NCI-H2029 treated with DMSO at 0.1 percent for 48 hours (cell line): ENCODE results near the gene TSPY1.
"Not testable (repeated sequence)": the region's sequence is repeated elsewhere in the genome, so short reads cannot be mapped to it uniquely, and the experiment has no call there.

Experiments
- DNase-seq: peaks from one replicate; lab custom pipeline; 2025; lab: John Stamatoyannopoulos, UW

TSPY1 gene, protein sequence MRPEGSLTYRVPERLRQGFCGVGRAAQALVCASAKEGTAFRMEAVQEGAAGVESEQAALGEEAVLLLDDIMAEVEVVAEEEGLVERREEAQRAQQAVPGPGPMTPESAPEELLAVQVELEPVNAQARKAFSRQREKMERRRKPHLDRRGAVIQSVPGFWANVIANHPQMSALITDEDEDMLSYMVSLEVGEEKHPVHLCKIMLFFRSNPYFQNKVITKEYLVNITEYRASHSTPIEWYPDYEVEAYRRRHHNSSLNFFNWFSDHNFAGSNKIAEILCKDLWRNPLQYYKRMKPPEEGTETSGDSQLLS

DNA sequence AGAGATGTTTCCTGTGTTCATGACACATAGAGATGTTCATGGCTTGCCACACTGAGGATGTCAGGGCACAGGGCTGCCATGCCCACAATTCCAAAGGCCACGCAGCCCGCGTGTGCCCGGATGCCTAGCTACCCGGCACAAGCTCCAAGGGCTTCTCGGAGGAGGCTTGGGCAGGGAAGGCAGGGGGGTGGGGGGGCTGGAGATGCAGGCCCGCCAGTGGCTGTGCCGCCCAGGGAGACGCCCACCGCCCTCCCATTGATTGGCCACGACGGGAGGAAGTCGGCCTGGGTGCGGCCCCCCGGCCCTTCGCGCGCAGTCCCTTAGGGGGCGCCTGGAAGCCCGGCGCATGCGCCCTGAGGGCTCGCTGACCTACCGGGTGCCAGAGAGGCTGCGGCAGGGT is at the start of gene TSPY1:
Gene TSPY1 (plus strand): TSS at position 301 of the 400 bp plus-strand sequence. CDS start 46 bp downstream, at position 347.
- not testable (repeated sequence) for DNase-seq

- DNase-seq: not testable (repeated sequence)
Measured at GRCh38 chrY:9486967-9487366, 20.2 kb downstream of the TSPY1 start, which contains the start of gene TSPY9. Gene TSPY9 (plus strand): TSS chrY:9487267. CDS start chrY:9487313, 46 bp downstream.

- DNase-seq: not testable (repeated sequence)
Measured at GRCh38 chrY:9504396-9504795, 37.6 kb downstream of the TSPY1 start.

DNA sequence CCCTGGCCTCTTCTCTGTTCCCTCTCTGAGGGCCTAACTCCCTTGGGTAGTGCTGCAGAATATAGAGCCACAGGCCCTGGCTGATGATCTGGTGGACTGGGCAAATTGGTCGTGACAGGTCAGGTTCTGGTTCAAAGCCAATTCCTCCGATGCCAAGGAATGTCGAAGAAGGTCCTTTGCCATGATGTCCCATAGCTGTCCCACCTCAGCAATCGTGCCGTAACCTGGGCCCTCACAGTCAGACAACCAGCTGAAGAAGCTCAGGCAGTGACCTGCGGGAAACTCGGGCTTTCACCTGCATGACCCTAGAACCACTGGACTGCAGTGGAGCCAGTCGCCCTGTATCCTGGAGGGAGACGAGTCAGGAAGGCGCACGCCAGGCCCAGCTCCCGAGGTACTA is 49.5 kb downstream of the TSPY1 start:
- DNase-seq: not testable (repeated sequence)
